ENCODE data around the gene PPP2R2C. TPM values are rescaled to one million over a fixed set of nuclear protein-coding genes. Genes with fewer than 3 reads are reported as not detected.

PPP2R2C gene
- total and polyA plus RNA-seq, 10 of the 15 experiments (the other 5 are each of a cell fraction or from before 2014, with no cell fraction given): 0.13 to 0.15 TPM; not detected in 8

DNA sequence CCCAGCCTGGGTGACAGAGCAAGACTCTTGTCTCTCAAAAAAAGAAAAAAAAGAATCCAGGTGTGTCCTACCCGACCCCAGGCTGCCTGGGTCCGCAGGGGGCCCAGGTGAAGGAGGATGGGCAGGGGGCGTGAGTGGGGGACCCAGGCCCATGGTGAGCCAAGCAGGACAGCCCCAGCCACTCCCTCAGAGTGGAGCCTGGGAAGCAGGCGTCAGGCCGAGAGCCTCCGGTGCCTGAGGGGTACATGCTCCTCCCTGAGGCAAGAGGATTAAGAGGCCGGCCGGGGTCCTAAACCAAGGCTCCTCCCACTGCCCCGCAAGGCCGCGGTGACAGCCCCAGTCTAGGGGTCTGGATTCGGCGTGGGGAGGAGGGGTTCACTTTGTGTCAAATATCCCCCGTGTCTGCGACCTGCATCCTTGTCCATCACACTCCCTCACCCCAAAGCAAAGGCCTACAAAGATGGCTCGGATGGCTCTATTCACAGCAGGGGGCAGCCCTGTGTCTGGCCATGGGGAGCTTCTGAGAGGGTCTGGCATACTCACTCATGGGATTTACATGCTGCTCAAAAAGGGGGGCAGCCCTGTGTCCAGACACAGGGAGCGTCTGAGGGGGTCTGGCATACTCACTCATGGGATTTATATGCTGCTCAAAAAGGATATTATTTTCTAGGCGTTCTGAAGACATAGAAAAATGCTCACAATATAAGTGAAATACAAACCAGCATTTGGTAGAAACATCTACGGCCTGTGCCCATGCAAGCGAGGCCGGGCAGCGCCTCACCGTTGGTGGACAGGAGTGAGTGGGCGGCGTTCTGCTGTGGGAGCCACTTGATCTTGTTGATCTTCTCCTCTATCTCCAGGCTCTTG is 94.6 kb downstream of the PPP2R2C start (continued):
- TF ChIP-seq, protein P1, sequence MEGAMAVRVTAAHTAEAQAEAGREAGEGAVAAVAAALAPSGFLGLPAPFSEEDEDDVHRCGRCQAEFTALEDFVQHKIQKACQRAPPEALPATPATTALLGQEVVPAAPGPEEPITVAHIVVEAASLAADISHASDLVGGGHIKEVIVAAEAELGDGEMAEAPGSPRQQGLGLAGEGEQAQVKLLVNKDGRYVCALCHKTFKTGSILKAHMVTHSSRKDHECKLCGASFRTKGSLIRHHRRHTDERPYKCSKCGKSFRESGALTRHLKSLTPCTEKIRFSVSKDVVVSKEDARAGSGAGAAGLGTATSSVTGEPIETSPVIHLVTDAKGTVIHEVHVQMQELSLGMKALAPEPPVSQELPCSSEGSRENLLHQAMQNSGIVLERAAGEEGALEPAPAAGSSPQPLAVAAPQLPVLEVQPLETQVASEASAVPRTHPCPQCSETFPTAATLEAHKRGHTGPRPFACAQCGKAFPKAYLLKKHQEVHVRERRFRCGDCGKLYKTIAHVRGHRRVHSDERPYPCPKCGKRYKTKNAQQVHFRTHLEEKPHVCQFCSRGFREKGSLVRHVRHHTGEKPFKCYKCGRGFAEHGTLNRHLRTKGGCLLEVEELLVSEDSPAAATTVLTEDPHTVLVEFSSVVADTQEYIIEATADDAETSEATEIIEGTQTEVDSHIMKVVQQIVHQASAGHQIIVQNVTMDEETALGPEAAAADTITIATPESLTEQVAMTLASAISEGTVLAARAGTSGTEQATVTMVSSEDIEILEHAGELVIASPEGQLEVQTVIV (IDR thresholded peaks at IDR 0.05; ENCODE audit: borderline replicate concordance, partially characterized antibody): no peak
- no peak for TF ChIP-seq KLF5 (IDR thresholded peaks at IDR 0.05; ENCODE audit: partially characterized antibody)
- TF ChIP-seq TARDBP (IDR thresholded peaks at IDR 0.05; ENCODE audit: borderline replicate concordance): no peak
- TF ChIP-seq HDAC2 (IDR thresholded peaks at IDR 0.05): no peak
- no peak for TF ChIP-seq ASH2L (IDR thresholded peaks at IDR 0.05; ENCODE audit: borderline replicate concordance, low read depth)

DNA sequence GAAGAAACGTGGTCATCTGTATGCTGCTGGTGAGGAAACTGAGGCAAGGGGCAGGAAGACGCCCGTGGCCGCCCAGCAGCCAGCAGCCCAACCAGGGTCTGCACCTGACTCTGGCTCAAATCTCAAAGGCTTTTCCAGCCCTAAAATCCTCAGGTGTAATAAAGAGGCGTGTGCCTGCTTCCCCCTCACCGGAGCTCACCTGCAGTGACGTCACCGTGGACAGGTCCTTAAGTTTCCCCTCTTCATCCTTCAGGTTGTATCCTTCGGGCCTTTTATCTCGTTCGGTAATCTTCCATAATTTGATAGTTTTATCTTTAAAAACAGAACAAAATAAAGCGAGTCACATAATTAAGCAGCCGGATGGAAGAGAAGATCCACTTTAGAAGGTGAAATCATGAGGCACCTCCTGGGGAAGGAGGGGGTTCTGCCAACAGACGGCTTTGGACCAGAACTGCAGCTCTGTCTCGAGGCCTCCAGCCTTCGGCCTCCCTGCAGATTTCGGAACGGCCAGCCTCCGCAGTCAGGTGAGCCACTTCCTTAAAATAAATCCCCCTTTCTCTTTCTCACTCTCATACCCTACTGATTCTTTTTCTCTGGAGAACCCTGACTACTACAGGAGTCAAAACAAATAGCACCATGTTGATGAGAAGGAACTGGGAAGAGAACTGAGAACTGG is 96.7 kb downstream of the PPP2R2C start:
- H3K79me2 ChIP-seq (ENCODE audit: control insufficient read depth, insufficient read depth, low read length): no peaks in the 10 kb centered on the region
- ChIA-PET RAD21 (ENCODE audit: unreplicated experiment) (no interaction called here), SMC1A (ENCODE audit: uncharacterized antibody, unreplicated experiment) (no interaction called here), POLR2A (no interaction called here), CTCF (no interaction called here)
- DNase-seq (ENCODE audit: low read depth, low spot score) (no peak), FAIRE-seq (no peak), ATAC-seq (no peak)
- no peak overlapping the region for H3K9ac ChIP-seq (ENCODE audit: control insufficient read depth, insufficient read depth, low read length)
- H3K4me3 ChIP-seq: no peak overlapping the region
- WGBS (ENCODE audit: insufficient coverage, insufficient replicate concordance, low lambda C conversion rate, missing lambda C conversion rate): 26% methylated on average over 19 of the region's 19 CpGs
- in situ Hi-C loops (cut with MboI) (no loop called here), intact Hi-C loops (cut with micrococcal nuclease; ENCODE audit: unreplicated experiment) (no loop called here)
- no TSS peak for BruUV-seq (replicated peaks)
- no peak overlapping the region for H3K27ac ChIP-seq (ENCODE audit: control insufficient read depth, insufficient read depth)
- no peaks in the 10 kb centered on the region for H4K20me1 ChIP-seq (ENCODE audit: control insufficient read depth, insufficient read depth)
- no peak for TF ChIP-seq CEBPB (IDR thresholded peaks at IDR 0.05; ENCODE audit: borderline replicate concordance in 1 of 2, low read depth in 2 of 2, low read length in 2 of 2)
- TF ChIP-seq, protein P2, sequence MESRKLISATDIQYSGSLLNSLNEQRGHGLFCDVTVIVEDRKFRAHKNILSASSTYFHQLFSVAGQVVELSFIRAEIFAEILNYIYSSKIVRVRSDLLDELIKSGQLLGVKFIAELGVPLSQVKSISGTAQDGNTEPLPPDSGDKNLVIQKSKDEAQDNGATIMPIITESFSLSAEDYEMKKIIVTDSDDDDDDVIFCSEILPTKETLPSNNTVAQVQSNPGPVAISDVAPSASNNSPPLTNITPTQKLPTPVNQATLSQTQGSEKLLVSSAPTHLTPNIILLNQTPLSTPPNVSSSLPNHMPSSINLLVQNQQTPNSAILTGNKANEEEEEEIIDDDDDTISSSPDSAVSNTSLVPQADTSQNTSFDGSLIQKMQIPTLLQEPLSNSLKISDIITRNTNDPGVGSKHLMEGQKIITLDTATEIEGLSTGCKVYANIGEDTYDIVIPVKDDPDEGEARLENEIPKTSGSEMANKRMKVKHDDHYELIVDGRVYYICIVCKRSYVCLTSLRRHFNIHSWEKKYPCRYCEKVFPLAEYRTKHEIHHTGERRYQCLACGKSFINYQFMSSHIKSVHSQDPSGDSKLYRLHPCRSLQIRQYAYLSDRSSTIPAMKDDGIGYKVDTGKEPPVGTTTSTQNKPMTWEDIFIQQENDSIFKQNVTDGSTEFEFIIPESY (IDR thresholded peaks at IDR 0.05): no peak
- H3K4me1 ChIP-seq (ENCODE audit: control insufficient read depth, insufficient read depth, low read length): no peaks in the 10 kb centered on the region
- no peak overlapping the region for H2AFZ ChIP-seq (ENCODE audit: control insufficient read depth, low read depth, low read length)
- H3K27me3 ChIP-seq (replicated peaks in 1 of 2; ENCODE audit: control insufficient read depth in 2 of 2, insufficient read depth in 2 of 2, low read length in 1 of 2): peaks cover 0 to 1% of the 10 kb centered on the region in 2 experiments; a peak in 3 of 4 replicates
- no peaks in the 10 kb centered on the region for H3K9me3 ChIP-seq (replicated peaks; ENCODE audit: control insufficient read depth, insufficient read depth, low read length)
- no peak overlapping the region for H3K4me2 ChIP-seq (ENCODE audit: control insufficient read depth, insufficient read depth)
- H3K36me3 ChIP-seq (ENCODE audit: control insufficient read depth in 2 of 2, insufficient read depth in 2 of 2, low read length in 1 of 2): no peaks in the 10 kb centered on the region

Data from GM12878 (cell line).